HEK293 (cell line): ENCODE results near the gene MYRIP.

ENCODE experiments used
- BCL11A ChIP-seq: fragments of 450-650 bp; formaldehyde crosslinking; IDR thresholded peaks from 2 replicates; pipeline ENCODE4 v1.5.1; 2016; ENCODE audit warnings: low read depth, missing biosample characterization, missing genetic modification characterization
- HOXA7 ChIP-seq: sonication (generic); formaldehyde crosslinking; IDR thresholded peaks from 2 replicates; pipeline ENCODE4 v1.8.1; 2022; ENCODE audit warnings: missing genetic modification reagents, borderline replicate concordance
- SALL2 ChIP-seq: fragments of 450-650 bp; formaldehyde crosslinking; IDR thresholded peaks from 2 replicates; pipeline ENCODE4 v1.5.0; 2017; ENCODE audit warnings: missing biosample characterization, mild to moderate bottlenecking, missing genetic modification characterization, borderline replicate concordance
- ZBTB7A ChIP-seq: fragments of 450-650 bp; formaldehyde crosslinking; IDR thresholded peaks from 2 replicates; pipeline ENCODE4 v1.5.1; 2016; ENCODE audit warnings: low read depth, missing biosample characterization, missing genetic modification characterization
- ZNF146 ChIP-seq: fragments of 450-650 bp; formaldehyde crosslinking; IDR thresholded peaks from 2 replicates; pipeline ENCODE4 v1.5.1; 2016; ENCODE audit warnings: missing biosample characterization, missing genetic modification characterization
- ZNF184 ChIP-seq: fragments of 450-650 bp; IDR thresholded peaks from 2 replicates; pipeline ENCODE4 v1.5.1; 2018; ENCODE audit warnings: missing biosample characterization, mild to moderate bottlenecking, missing genetic modification characterization
- ZNF280D ChIP-seq: fragments of 450-650 bp; formaldehyde crosslinking; IDR thresholded peaks from 2 replicates; pipeline ENCODE4 v1.5.1; 2016; ENCODE audit warnings: missing biosample characterization, missing genetic modification characterization
- ZNF311 ChIP-seq: fragments of 450-650 bp; formaldehyde crosslinking; IDR thresholded peaks from 2 replicates; pipeline ENCODE4 v1.5.1; 2017; ENCODE audit warnings: missing biosample characterization, missing genetic modification characterization, borderline replicate concordance
- ZNF426 ChIP-seq: fragments of 450-650 bp; formaldehyde crosslinking; IDR thresholded peaks from 2 replicates; pipeline ENCODE4 v1.5.1; 2017; ENCODE audit warnings: missing biosample characterization, missing genetic modification characterization, mild to moderate bottlenecking, inconsistent platforms, moderate library complexity
- ZNF558 ChIP-seq: fragments of 450-650 bp; formaldehyde crosslinking; IDR thresholded peaks from 2 replicates; pipeline ENCODE4 v1.5.1; 2016; ENCODE audit warnings: missing biosample characterization, missing genetic modification characterization
- ZNF701 ChIP-seq: fragments of 450-650 bp; formaldehyde crosslinking; IDR thresholded peaks from 2 replicates; pipeline ENCODE4 v1.5.1; 2016; ENCODE audit warnings: missing biosample characterization, missing genetic modification characterization
- ZNF777 ChIP-seq: fragments of 450-650 bp; formaldehyde crosslinking; IDR thresholded peaks from 2 replicates; pipeline ENCODE4 v1.5.1; 2017; ENCODE audit warnings: missing biosample characterization, missing genetic modification characterization, borderline replicate concordance
- ZSCAN18 ChIP-seq: fragments of 450-650 bp; formaldehyde crosslinking; IDR thresholded peaks from 2 replicates; pipeline ENCODE4 v1.5.1; 2016; ENCODE audit warnings: missing biosample characterization, missing genetic modification characterization
- TF ChIP-seq, protein P1 (sequence below): fragments of 450-650 bp; formaldehyde crosslinking; IDR thresholded peaks from 2 replicates; pipeline ENCODE4 v1.5.1; 2016; ENCODE audit warnings: missing biosample characterization, missing genetic modification characterization

GRCh38 chr3:40189118-40189517 is 379.7 kb downstream of the MYRIP start:
- TF ChIP-seq ZNF777 (tag by site-specific recombination) (no peak), SALL2 (no peak), ZNF701 (tag by site-specific recombination) (no peak), ZNF184 (tag by site-specific recombination) (no peak), ZNF280D (no peak), ZNF558 (tag by site-specific recombination) (no peak), ZBTB7A (tag by site-specific recombination) (no peak), ZNF426 (tag by site-specific recombination) (no peak), BCL11A (no peak), ZNF146 (tag by site-specific recombination) (no peak), HOXA7 (CRISPR knock-in tag) (no peak), ZSCAN18 (no peak), ZNF311 (no peak)
- TF ChIP-seq, protein P1, sequence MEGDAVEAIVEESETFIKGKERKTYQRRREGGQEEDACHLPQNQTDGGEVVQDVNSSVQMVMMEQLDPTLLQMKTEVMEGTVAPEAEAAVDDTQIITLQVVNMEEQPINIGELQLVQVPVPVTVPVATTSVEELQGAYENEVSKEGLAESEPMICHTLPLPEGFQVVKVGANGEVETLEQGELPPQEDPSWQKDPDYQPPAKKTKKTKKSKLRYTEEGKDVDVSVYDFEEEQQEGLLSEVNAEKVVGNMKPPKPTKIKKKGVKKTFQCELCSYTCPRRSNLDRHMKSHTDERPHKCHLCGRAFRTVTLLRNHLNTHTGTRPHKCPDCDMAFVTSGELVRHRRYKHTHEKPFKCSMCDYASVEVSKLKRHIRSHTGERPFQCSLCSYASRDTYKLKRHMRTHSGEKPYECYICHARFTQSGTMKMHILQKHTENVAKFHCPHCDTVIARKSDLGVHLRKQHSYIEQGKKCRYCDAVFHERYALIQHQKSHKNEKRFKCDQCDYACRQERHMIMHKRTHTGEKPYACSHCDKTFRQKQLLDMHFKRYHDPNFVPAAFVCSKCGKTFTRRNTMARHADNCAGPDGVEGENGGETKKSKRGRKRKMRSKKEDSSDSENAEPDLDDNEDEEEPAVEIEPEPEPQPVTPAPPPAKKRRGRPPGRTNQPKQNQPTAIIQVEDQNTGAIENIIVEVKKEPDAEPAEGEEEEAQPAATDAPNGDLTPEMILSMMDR: no peak
